Activated CD4-positive, CD25-positive, alpha-beta regulatory T cell (primary cell): ENCODE data around the gene PLCD1.
"Not testable (repeated sequence)": the region's sequence is repeated elsewhere in the genome, so short reads cannot be mapped to it uniquely, and the experiment has no call there.

Experiments used
- DNase-seq, 4 experiments: peaks; one replicate each; lab custom pipeline; 2025; lab: John Stamatoyannopoulos, UW

Gene PLCD1

DNA sequence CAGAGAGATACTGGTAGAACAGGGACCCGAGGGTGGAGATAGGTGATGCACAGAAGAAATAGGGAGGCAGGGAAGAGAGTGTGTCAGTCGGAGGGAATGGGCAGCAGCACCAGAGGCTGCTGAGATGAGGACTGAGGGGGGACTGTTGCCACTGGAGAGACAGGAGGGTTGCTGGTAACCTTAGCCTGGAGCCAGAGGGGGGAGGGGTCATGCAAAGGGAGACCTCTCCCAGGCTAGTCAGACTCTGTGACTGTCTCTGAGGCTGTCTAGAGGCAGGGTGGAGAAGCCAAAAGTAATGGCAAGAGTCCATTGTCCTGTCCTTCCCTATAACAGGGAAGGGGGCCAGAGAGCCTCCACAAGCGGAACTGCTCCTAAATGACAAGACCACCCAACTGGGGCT is 7.5 kb upstream of the PLCD1 start:
- DNase-seq, result no peak

DNA sequence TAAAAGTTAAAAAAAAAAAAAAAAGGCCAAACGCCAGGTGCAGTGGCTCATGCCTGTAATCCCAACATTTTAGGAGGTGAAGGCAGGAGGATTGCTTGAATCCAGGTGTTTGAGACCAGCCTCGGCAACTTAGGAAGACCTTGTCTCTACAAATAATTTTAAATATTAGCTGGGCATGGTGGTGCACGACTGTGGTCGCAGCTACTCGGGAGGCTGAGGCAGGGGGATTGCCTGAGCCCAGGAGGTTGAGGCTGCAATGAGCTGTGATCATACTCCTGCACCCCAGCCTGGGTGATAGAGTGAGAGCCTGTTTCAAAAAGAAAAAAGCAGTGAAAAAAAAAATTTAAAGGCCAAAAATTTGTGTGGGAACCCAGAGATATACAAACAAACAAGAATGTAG is 6.8 kb upstream of the PLCD1 start:
- no peak for DNase-seq

DNA sequence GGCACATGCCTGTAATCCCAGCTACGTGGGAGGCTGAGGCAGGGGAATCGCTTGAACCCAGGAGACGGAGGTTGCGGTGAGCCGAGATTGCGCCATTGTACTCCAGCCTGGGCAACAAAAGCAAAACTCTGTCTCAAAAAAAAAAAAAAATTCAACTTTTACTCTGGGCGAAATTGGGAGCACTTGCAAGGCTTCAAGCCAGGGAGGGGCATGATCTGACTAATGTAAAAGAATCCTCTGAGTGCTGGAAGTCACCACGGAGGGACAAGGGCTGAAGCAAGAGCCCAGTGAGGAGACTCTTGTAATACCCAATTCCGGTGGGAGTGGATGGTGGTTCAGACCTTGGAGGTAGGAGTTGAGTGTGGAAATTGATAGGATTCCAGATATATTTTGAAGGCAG is 4.9 kb upstream of the PLCD1 start:
- DNase-seq, result not testable (repeated sequence)

DNA sequence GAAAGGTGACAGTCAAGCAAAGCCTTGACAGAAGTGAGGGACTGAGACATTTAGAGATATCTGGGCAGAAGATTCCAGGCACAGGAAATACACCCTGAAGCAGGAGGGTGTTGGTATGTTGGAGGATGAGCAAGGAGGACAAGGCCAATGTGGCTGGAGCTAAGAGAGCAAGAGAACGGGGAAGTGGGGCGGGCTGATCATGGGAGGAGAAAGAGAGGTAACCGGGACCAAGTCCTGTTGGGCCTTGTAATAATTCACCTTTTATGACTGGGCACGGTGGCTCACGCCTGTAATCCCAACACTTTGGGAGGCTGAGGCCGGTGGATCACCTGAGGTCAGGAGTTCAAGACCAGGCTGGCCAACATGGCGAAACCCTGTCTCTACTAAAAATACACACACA is 4.1 kb upstream of the PLCD1 start:
- not testable (repeated sequence) for DNase-seq

DNA sequence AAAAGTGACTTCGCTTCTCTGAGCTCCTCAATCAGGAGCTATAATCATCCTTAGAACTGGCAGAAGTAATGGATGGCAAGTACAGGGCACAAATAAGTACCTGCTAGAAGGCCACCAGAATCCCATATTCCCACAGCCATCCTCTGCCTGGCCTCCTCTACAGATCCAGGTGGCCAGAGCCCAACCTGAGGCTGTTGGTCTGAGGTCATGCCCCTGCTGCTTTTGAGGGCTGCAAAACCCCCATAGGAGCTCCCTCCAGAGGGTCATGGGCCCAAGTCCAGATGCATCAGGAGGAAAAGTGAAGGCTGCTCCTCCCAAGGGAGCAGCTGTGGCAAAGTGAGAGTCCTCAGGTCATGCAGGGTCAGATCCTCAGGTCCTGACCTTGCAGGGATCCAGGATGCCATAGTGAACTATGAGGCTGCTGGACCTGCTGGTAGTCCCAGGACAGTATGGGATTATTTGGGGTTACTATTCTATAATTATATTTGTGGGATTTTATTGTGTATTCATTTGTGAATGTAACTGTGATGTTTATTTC is 3.0 kb upstream of the PLCD1 start:
- no peak for DNase-seq

DNA sequence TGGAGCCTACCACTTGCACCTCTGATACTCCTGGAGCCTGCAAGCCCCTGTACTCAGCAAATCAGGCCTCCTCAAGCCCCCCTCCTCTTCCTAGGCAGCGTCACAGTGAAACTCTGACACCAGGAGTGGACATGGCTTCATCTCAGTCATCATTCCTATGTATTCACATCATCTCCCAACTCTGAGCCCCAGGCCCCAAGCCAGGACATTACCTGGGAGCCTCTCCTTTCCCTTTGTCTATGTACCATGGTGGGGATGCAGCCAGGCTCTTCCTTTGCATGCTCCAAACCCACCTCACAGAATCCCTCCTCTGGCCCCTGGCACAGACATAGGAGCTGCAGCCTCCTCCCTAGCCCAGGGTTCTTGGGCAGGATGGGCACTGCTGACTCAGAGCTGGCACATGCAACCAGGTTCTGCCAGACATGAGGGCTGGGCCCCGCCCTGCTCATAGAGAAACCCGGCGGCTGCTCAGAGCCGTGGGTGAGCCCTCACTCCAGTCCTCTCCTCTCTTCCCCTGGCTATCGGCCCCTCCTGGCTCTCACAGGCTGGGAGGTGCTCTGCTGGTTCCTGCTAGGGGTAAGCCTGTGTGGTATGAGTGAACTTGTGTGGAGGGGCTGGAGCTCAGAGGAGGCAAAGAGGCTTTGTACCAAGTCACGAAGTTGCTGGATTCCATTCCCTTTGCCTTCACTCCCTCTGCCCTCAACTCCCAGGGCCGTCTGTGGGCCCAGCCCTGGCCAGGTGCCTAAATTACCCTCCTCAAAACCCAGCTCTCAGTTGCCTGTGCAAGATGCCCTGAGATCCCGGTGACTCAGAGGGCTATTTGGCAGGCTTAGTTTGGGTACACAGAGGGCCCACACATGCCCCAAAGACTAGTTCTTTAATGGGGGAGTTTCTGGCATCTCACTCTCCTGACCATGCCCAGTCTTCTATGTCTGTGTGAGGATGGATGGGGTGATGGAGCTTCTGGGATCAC is 1.9 kb upstream of the PLCD1 start:
- DNase-seq, result peak in 2 of 4 experiments; percentile 34 to 44

DNA sequence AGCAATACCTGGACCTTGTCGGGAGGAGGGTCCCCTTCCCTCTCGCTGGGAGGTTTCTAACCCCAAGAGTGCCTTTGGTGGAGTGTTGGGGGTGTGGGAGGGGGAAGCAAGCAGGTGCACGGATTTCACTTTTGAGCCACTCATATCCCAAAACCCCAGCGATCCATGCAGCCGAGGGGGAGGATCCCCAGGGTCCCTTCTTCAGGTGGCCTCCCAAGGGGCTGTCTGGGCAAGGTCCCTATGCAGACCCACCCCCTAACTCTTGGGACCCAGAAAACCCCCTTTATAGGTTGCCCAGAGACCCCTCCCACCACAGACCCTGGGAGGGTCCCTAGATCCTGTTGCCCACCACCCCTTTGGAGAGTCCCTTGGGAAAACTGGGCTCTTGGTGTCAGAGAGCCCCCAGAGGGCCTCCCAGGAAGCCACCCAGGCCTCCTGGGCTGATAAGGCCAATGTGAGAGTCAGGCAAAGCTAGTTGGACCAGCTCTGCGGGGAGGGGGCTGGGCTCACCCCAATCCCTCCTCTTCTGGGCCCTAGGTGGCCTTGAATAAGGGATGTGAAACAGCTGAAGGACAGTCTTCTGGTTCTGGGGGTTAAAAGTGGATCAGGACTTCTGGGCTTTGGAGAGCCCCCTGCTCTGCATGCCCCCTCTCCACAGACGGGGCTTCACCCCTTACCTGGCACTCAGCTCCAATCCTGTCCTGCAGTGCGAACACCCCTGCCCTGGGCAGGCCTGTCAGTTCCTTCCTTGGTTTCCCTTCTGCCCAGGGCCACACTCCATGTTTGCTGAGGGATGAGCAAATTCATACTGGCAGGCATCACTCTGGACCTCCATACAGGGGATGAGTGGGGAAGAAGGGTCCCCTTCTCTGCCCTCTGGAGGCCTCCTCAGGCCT is 932 bp upstream of the PLCD1 start:
- DNase-seq, result no peak

DNA sequence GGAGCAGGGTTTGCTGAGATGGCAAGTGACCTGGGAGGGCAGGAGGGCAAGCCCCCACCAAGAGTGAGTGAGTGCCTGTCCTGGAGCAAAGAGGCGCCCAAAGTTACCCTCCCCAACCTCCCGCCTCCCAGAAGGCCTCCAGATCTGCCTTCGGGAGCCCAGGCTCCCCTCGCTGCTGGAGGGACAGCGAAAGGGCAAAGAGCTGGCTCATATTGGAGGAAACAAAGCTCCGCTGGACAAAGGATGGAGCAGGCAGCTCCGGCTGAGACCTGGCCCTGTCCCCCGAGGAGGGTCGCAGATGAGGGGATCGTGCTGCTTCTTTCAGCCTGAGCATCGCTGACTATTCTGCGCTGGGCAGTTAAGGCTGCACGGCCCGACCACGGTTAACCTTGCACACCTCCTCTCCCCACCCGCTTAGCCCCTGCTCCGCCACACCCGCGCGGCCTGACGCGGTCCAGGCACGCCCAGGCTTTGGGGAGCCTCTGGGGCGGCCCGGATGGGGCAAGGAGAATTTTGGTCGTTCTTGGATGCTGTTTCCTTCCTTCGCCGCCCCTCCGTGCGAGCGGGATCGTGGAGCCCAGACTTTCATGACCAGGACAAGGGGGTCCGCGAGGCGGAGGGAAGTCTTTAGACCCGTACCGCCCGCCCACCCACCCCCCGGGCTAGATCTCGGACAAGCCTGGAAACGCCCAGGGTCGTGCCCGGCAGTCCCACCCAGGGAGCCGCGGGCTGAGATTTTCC is 651 bp downstream of the PLCD1 start:
- DNase-seq, result no peak

DNA sequence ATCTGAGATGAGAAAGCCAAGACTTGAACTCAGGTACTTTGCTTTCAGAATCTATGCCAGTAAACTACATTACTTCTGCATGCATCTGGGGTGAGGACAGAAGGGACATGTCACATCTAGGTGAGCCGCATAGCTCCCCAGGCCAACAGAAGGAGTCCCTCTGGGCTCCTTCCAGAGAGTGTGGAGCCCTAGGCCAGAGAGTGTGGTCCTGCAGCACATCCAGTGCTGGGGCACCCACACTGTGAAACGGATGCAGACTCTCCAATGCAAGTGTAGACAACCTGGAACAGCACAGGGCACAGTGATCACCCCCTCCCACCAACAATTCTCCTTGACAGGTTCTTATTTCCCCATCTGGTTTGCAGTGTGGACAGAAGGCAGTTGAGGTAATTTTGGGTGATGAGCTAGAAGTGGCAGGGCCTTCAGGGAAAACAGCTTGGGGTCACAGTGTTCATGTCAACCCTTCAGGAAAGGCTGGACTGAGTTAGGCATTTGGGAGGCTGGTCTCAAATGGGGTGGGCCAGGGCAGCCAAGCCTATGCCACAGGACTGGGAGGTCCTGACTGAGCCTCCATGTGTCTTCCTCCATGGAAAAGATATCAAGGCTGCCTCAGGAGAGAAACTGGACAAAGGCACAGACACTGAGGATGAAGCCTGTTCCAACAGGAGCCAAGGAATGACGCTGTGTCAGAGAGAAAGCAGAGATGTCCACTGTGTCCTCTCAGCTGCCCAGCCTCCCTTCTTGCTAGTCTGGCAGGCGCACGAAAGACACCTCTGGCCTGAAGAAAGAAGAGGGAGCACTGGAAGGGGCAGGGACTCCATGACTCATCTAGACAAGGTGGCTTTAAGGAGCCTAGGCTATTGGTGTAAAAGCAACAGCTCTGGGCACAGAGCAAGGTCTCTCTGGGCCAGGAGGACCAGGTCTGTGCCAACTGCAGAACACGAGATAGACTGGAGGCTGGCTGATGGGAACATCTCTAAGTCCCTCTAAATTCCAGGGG is 1.7 kb downstream of the PLCD1 start:
- no peak for DNase-seq

DNA sequence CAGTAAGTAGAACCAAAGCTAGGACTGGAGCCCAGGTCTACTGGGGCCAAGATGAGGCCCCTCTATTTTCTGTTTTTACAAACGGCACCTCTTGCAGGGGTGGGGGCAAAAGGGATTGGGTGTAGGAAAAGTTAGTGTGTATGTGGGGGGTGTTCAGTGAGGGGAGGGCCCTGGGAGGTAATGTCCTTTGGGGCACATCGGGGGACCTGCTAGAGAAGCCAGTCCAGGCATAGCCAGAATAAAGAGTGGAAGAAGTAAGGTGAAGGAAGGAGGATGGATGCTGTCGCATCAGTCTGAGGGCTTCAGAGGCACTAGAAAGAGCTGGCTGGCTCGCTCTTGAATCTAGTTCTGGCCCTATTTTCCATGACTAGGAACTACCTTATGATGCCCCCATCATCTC is 2.6 kb downstream of the PLCD1 start:
- no peak for DNase-seq

DNA sequence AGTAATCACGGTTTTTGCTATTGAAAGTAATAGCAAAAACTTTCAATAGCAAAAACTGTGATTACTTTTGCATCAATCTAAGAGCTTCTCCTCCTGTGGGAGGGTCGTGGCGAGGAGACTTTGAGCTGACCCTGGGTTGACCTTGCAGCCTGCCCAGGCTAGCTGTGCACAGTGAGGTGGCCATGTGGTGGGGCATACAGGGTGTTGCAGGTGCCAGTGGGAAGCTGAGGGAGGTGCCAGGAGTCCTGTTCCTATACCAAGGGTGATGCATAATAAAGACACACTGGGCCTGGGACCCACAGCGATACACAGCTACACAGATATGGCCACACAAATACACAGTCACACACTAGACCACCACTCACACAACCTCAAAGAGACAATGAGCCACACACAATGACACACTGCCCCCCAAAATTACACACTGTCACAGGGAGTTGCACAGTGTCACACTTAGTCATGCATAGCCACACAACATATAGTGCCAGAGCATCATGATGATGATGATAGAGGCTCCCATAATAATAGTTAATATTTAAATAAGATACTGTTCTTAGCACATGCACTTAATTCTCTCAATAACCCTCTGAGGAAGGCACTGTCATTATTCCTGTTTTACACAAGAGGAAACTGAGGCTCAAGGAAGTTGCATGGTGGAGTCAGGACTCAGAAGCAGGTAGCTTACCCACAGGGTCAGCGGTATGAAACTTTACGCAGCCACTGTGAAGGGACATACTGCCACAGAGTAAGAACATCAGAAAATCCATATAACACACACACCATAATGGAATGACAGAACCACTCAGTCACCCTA is 6.3 kb downstream of the PLCD1 start:
- DNase-seq, result no peak

DNA sequence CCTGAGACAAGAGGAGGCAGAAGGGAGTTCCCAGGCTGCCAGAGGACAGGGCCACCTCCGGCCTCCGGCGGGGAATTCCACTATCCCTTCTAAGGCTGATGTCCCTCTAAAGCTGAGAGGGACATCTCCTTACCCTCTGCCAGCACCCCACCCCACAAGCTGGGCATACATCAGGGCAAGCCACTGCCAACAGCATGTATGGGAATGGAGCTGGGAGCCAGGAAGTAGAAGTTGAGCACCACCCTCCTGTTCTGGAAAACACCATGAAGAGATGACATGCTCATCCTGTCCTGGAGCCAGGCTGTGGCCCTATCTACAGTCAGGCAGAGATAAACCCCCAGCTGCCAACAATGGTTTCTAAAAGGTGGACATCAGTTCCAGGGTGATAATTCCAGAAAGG is 7.1 kb downstream of the PLCD1 start:
- no peak for DNase-seq

DNA sequence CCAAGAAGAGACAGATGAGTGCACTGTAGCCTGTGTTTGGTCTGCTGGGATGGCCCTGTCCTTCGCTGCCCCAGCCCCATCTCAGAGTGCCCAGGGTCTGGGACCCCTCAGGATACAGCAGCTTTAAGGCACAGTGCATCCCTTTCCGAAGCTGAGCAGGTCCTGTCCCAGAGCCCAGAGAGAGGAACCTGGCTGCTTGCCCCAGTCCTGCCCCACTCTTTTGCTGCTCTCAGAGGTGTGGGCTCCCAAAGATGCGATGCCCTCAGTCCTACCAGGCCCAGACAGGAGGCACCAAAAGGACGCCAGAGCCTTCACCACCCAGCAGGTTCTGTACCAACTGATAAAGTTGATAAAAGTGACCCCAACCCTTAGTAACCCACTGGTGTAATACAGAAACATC is 8.2 kb downstream of the PLCD1 start:
- DNase-seq, result no peak

DNA sequence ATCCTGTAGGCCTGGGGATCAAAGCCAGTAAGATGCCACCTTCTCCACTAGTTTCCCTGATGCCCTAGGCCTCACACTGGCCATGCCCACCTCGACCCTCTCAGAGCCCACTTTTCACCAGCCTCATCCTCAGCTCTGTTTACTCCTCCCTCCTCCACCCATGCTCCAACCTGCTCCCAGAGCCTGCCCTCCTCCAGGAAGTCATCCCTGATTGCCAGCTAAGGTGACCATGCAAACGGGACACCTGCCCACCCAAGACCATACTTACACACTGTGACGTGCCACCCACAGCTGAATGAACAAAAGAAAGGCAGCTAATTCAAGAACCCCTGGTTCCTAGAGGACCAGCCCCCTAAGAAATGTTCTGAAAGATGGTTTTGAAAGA is 9.1 kb downstream of the PLCD1 start:
- DNase-seq, result no peak

DNA sequence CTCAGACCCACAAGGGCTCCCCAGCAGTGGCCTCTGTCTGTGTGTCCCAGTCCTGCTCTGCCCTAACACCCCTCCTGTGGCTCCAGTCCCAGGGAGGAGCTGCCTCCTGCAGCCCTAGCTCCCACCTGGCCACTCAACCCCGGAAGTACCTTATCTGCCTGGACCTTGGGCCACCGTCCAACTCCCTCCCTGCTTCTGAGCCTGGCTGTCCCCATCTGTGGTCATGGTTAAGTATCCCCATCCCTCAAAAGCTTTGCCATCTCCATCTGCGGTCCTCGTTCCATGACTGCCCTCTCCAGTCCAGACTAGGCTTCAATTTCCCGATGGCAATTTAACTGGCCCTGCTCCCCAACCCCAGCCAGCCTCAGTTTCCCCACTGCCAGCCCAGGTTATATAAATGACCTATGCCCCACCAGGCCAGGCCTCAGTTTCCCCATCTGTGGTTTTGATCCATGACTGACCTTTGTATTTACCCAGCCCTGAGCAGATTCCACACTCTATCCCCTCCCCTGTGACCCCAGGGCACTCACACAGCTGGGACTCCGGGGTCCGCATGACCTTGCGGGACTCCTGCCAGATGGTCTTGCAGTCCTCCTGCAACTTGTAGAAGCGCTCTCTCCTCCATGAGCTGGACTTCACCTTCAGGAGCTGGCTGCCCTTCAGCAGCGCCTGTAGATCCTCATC is 9.6 kb downstream of the PLCD1 start:
- DNase-seq, result no peak

DNA sequence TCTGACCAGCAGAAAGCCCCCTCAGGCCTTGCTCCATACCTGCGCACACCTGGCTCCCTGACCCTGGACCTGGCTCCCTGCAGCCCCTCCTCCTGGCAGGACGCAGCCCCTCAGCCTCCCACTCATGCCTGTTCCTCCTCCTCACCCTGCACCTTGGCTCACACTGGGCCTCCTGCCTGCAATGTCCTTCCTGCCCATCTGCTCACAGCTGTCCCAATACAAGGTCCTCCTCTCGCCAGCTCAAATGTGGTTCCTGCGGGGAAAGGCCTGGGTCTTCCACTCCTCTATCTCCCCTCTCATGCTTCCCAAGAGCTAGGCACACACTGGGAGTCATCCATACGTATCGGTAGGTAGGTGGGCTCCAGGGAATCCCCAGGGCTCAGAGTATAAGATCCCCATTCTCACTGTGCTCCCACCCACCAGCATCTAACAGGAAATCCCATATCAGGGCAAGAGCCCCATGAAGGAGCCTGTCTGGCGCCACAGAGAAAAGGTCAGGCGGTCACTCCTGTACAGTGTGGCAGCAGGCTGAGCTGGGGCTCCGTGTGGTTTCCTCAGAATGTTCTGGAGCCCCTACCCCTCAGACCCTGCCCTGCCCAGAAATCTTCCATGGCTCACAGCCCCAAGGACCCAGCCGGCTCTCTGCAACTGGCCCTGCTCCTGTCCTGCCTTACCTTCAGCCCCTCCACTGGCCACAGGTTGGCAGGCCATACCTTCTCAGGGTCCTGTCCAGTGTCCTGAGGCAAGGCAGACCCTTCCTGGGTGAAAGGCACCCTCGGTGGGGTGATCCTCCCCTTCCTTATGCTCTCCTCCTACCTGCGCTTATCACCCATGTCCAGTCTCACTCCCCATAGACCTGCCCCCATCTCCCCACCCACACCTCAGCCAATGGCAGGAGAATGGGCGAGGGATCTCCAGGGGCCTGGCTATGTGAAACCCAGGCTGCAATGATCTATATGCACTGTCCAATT is 10.9 kb downstream of the PLCD1 start:
- no peak for DNase-seq

DNA sequence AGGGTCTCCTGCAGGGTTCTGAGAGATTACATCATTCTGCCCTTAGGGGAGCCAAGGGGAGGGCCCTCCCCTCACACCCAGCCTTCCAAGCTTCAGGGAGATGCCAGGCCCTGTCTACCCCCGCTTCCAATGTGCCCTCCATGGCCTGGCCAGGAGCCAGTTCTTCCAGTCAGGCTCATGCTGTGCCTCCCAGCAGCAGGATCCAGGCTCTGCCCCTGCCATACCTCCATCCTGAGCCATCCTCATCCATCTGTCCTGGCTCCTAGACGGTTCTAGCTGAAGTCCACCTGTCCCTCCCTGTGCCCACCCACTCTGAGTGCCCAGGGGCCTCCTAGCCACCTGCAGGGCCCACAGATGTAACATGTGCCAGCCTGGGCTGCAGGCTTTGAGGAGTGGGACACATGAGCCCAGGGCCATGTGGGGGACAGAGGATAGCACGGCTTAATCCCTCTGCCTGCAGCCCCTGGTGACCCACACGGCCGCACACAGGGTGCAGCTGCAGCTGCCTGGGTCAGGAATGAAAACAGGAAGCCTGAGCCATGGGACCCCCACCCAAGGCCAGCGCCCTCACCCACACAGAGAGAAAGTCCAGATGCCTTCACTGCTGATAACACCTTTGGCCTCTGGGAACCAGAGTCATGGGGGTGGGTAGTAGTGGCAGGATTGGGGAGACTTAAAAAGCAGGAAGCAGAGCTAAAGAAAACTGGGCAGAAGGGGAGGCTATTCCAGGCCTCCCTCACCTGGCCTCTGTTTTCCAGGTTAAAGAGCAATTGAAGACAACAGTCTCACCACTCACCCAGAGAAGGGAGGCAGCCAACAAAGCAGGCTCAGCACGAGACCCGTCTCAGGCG is 11.8 kb downstream of the PLCD1 start:
- no peak for DNase-seq
